Esophagus squamous epithelium (tissue), 4 donors: ENCODE results near the gene DNAJC22.

Experiments
- CTCF ChIP-seq, 6 experiments: fragments of 450-650 bp in 4 of 6; fragments of 200-600 bp in 2 of 6; sonication (generic) in 2 of 6; IDR thresholded peaks; one replicate each; pipeline ENCODE4 v1.5.1; 2016 to 2019; ENCODE audit warnings: antibody characterized with exemption in 6 of 6, mild to moderate bottlenecking in 4 of 6, moderate library complexity in 4 of 6
- POLR2A ChIP-seq, 4 donors: fragments of 450-650 bp; IDR thresholded peaks; one replicate each; pipeline ENCODE4 v1.6.1; 2017; ENCODE audit warnings: antibody characterized with exemption in 4 of 4, mild to moderate bottlenecking in 4 of 4, moderate library complexity in 3 of 4

- peak in 5 of 6 experiments; percentile 31 to 49 (median 33) for TF ChIP-seq CTCF (IDR thresholded peaks at IDR 0.05)
- no peak for TF ChIP-seq POLR2A (IDR thresholded peaks at IDR 0.05)
These were observed 10.5 kb downstream of the DNAJC22 start for GRCh38 chr12:49357103-49357678.
